Duodenal mucosa (tissue), 2 donors: ENCODE data around the gene SOX13.

Experiments used
- H3K27ac ChIP-seq: one replicate; pipeline ENCODE4 v1.7.0; 2013; ENCODE audit warnings: low read depth, low read length
- H3K27me3 ChIP-seq, 2 donors: one replicate each; pipeline ENCODE4 v1.7.0; 2013; ENCODE audit warnings: low read length in 2 of 2, control low read depth in 1 of 2; ENCODE audit not compliant: insufficient read depth in 2 of 2, control insufficient read depth in 1 of 2
- H3K36me3 ChIP-seq, 2 donors: one replicate each; pipeline ENCODE4 v1.7.0; 2013; ENCODE audit warnings: low read length in 2 of 2, control low read depth in 1 of 2; ENCODE audit not compliant: insufficient read depth in 2 of 2, control insufficient read depth in 1 of 2
- H3K4me1 ChIP-seq, 2 donors: one replicate each; pipeline ENCODE4 v1.7.0; 2013; ENCODE audit warnings: low read length in 2 of 2, control low read depth in 1 of 2; ENCODE audit not compliant: insufficient read depth in 2 of 2, control insufficient read depth in 1 of 2
- H3K4me3 ChIP-seq, 2 donors: one replicate each; pipeline ENCODE4 v1.7.0; 2013; ENCODE audit warnings: low read length in 2 of 2, low read depth in 1 of 2
- H3K9ac ChIP-seq, 2 donors: one replicate each; pipeline ENCODE4 v1.7.0; 2013; ENCODE audit warnings: low read length in 2 of 2, low read depth in 1 of 2
- H3K9me3 ChIP-seq, 2 donors: one replicate each; pipeline ENCODE4 v1.7.0; 2013; ENCODE audit warnings: low read length in 2 of 2, control low read depth in 1 of 2; ENCODE audit not compliant: control insufficient read depth in 1 of 2

SOX13 gene

DNA sequence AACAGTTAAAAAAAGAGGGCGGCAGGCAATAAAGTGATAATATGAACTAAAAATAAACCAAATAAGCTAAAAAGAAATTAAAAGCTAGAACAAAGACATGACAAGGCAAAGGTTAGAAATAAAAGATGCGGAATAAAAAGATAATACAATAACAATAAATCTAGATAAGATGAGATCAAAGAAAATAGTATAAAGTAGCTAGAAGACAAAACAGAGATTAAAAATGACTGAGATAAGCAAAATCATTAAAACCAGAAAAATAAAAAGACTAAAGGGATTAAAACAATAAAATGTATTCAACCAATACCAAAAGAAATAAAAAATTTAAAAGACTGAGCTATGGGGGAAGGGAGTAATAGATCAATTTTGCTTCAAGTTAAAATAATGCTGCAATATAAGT lies 10.8 kb upstream of the SOX13 start:
- Histone ChIP-seq H3K4me1 (peaks cover 0 to 11% of the 10 kb centered on the region in 2 donors), H3K36me3 (no peaks in the 10 kb centered on the region), H3K27ac (no peak overlapping the region), H3K9ac (no peak overlapping the region), H3K4me3 (no peak overlapping the region), H3K9me3 (no peaks in the 10 kb centered on the region), H3K27me3 (no peaks in the 10 kb centered on the region)

DNA sequence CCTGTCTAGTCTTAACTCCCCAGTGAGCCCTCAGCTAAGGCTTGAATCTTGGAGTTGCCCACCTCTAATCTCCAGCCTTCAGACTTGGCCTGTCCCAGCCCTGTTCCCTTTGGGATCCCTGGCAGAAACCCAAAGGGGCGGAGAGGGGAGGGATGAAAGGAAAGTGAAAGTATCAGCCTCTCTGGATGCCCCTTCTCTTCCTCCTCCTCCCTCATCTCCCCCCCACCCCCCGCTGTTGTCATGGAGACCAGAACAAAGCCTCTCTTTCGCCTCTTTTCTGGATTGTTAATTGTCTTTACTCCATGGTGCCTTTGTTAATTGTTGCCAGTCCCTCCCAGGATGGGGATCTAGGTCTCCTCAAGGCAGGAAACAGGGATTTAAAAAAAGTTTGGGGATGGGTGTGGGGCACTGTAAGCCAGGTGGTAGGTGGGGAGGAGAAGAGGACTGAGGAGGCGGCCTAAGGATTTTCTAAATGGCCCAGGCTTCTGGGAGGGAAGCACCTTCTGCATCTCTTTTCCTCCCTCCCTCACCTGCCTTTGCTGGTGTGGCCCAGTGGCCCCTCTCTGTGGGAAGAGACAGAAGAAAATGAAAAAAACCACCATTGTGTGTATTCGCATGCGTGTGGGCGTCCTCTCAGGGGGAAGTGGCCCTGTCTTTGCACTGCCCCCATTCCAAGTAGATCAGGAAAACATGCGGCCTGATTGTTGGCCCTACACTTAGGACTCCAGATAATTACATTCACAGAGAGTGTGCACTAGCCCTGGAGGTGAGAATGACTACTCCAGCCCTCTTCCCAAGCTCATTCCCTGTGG lies 7.5 kb upstream of the SOX13 start:
- Histone ChIP-seq H3K9ac (no peak overlapping the region), H3K4me3 (no peak overlapping the region), H3K27ac (no peak overlapping the region)

DNA sequence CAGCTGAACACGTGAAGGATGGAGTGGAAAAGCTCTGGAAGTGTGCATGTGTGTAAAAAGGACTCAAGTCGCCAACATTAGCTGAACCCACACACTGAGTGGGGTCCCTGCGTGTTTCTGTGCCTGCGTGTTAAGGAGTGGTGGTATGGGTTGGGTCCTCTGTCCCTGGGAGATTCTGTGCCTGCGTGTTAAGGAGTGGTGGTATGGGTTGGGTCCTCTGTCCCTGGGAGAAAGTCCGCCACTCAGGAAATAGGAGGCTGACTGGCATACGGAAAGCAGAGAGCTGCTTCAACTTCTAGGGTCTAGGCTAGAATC lies 7.0 kb upstream of the SOX13 start:
- H3K27ac ChIP-seq = no peak overlapping the region
- H3K4me3 ChIP-seq = no peak overlapping the region
- no peak overlapping the region for H3K9ac ChIP-seq

More for the DNA sequence above, 7.5 kb upstream of the SOX13 start:
- Histone ChIP-seq H3K4me1 (peaks cover 0 to 11% of the 10 kb centered on the region in 2 donors), H3K9me3 (no peaks in the 10 kb centered on the region), H3K36me3 (no peaks in the 10 kb centered on the region), H3K27me3 (no peaks in the 10 kb centered on the region)

GRCh38 chr1:204067935-204068334 lies 5.0 kb upstream of the SOX13 start:
- Histone ChIP-seq H3K27me3 (peaks cover 2 to 3% of the 10 kb centered on the region in 2 donors), H3K4me1 (peaks cover 5 to 11% of the 10 kb centered on the region in 2 donors), H3K36me3 (no peaks in the 10 kb centered on the region), H3K4me3 (no peak overlapping the region), H3K9me3 (no peaks in the 10 kb centered on the region), H3K9ac (no peak overlapping the region), H3K27ac (no peak overlapping the region)

More for the DNA sequence above, 7.0 kb upstream of the SOX13 start:
- Histone ChIP-seq H3K4me1 (peaks cover 0 to 11% of the 10 kb centered on the region in 2 donors), H3K27me3 (no peaks in the 10 kb centered on the region), H3K9me3 (no peaks in the 10 kb centered on the region), H3K36me3 (no peaks in the 10 kb centered on the region)

GRCh38 chr1:204069887-204070286 lies 3.0 kb upstream of the SOX13 start:
- no peaks in the 10 kb centered on the region for H3K36me3 ChIP-seq
- H3K9me3 ChIP-seq = no peaks in the 10 kb centered on the region
- H3K4me3 ChIP-seq = no peak overlapping the region
- H3K27ac ChIP-seq = no peak overlapping the region
- no peak overlapping the region for H3K9ac ChIP-seq
- H3K27me3 ChIP-seq = peaks cover 2 to 3% of the 10 kb centered on the region in 2 donors
- H3K4me1 ChIP-seq = peaks cover 5 to 11% of the 10 kb centered on the region in 2 donors

GRCh38 chr1:204070895-204071294 lies 2.0 kb upstream of the SOX13 start:
- Histone ChIP-seq H3K36me3 (no peaks in the 10 kb centered on the region), H3K9ac (no peak overlapping the region), H3K4me1 (peaks cover 7 to 13% of the 10 kb centered on the region in 2 donors), H3K4me3 (no peak overlapping the region), H3K27ac (no peak overlapping the region), H3K27me3 (peaks cover 2 to 4% of the 10 kb centered on the region in 2 donors), H3K9me3 (no peaks in the 10 kb centered on the region)

GRCh38 chr1:204073837-204074273 lies 940 bp downstream of the SOX13 start:
- Histone ChIP-seq H3K4me3 (peak overlapping the region; percentile 75 to 95), H3K9me3 (no peaks in the 10 kb centered on the region), H3K4me1 (peaks cover 15 to 22% of the 10 kb centered on the region in 2 donors), H3K36me3 (no peaks in the 10 kb centered on the region), H3K27me3 (peaks cover 2 to 8% of the 10 kb centered on the region in 2 donors), H3K27ac (peak overlapping the region; percentile 89), H3K9ac (peak overlapping the region; percentile 63 to 81)

GRCh38 chr1:204074274-204075138 lies 1.6 kb downstream of the SOX13 start:
- Histone ChIP-seq H3K4me1 (peaks cover 16 to 24% of the 10 kb centered on the region in 2 donors), H3K4me3 (peak overlapping the region; percentile 75 to 95), H3K9me3 (no peaks in the 10 kb centered on the region), H3K27me3 (peaks cover 2 to 8% of the 10 kb centered on the region in 2 donors), H3K9ac (peak overlapping the region; percentile 63 to 81), H3K36me3 (no peaks in the 10 kb centered on the region), H3K27ac (peak overlapping the region; percentile 89)

- Histone ChIP-seq H3K9me3 (no peaks in the 10 kb centered on the region), H3K36me3 (no peaks in the 10 kb centered on the region), H3K4me3 (peak overlapping the region; percentile 75 to 95), H3K27ac (peak overlapping the region; percentile 89), H3K4me1 (peaks cover 23 to 30% of the 10 kb centered on the region in 2 donors), H3K27me3 (peaks cover 2 to 8% of the 10 kb centered on the region in 2 donors), H3K9ac (peak overlapping the region; percentile 63 to 81)
Observed at GRCh38 chr1:204075139-204075521, 2.2 kb downstream of the SOX13 start.
